HG03565 (cell line): ENCODE data around the gene ERC2.

Source experiments
- ATAC-seq: cut with Tn5 transposase; IDR thresholded peaks from one replicate; pipeline ENCODE4 v1.9.1; 2021; ENCODE audit warnings: mild to moderate bottlenecking, moderate library complexity; ENCODE audit not compliant: unreplicated experiment

The ERC2 gene

GRCh38 chr3:55698831-55699230 lies 769.4 kb downstream of the ERC2 start:
- no peak for ATAC-seq

DNA sequence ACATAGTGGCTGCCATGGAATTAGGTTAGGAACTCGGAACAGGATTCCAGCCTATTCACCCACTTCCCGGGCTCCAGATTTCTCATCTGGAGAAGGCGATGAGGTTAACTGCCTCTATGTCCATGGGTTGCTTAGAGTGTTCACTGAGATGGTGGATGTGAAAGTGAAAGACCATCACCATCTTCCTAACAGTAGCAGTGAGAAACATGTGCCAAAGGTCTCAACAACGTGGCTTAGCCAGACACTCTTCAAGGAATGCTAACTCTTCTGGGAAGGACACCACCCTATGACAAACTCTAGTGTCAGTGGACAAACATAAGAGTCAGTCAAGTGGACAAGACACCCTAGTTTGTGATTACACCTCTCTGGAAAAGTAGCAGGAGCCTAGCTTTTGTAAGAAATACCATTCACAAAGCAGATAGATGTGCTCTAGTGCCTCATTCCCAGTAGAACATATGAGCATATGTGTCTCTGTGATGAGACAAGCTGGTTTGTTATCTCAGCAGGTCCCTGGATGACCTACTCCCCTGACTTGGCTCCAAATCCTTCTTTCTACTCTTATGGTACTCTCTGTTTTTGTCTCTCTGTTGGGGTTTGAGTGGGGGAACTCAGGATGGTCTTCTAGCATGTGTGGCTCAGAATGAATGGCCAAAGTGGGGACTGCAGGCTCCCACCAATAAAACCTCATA lies 770.9 kb downstream of the ERC2 start:
- ATAC-seq, result no peak

GRCh38 chr3:55692957-55693558 lies 775.2 kb downstream of the ERC2 start:
- no peak for ATAC-seq

DNA sequence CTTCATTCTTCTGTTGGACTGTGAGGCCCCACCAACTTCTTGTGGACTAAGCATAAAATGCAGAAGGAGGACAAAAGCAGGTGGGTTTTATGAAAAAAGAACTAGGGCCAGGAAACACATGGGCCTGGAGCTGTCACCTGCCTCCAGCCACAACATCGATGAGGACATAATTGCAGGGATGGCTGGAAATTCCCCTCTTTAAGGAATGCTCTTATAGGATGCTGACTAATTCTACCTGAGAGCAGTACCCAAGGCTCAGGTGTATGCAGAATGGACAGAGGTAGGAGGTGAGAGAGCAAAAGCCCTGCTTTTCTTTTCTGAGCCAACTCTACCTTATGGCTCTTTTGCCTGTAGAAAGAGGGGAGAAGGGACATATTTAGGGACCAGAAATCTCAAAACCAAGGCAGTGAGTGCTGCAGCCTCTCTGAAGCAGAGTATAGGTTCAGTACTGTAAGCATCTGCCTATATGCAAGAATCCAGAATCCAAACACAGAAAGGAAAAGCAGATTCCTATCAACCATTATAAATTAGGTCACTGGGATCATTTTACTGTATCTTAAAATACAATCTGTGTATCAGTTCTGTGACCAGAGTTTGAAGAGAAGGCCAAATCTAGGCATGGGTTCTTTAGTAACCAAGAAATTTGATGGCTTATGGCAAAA lies 775.8 kb downstream of the ERC2 start:
- ATAC-seq, result no peak

DNA sequence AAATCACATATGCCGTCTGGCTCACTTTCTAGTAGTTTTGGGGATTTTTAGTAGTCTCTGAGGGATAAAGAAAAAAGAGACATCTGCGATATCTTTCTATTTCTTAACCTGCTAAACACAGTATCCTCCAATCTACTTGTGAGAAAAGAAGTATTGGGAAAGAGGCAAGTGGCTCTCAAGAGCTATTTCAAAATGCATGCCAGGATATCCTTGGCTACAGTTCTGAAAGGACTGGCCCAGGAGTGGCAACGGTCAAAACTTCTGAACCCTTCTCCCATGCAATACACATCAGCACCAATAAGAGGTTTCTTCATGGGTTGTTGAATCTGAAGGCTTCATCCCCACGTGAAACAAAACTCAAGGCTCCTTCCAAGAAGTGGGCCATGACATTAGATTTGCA lies 777.1 kb downstream of the ERC2 start:
- no peak for ATAC-seq

GRCh38 chr3:55690726-55691125 lies 777.5 kb downstream of the ERC2 start:
- ATAC-seq, result peak; percentile 75

GRCh38 chr3:55690177-55690576 lies 778.1 kb downstream of the ERC2 start:
- no peak for ATAC-seq

GRCh38 chr3:55688154-55688553 lies 780.1 kb downstream of the ERC2 start:
- ATAC-seq, result no peak

DNA sequence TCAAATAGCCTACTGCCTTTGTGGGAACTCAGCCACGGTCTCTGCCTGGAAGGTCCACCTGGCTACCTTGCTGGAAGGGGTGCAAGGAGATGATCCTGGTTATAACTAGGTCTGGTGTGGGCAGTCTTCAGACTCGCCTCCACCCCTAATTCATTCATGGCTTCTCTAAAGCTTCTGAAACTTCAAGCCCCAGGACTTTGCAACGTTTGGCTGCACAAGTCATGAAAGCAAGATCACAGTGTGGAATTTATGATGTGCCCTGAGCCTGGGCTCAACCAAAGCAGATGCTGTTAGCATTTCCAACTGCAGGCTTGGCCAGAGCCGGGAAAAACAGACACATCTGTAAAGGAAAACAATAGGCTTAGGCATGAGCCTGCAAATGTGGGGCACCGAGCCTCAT lies 780.7 kb downstream of the ERC2 start:
- ATAC-seq, result no peak

GRCh38 chr3:55686426-55687254 lies 781.6 kb downstream of the ERC2 start:
- ATAC-seq, result no peak

GRCh38 chr3:55683666-55684270 lies 784.5 kb downstream of the ERC2 start:
- no peak for ATAC-seq

DNA sequence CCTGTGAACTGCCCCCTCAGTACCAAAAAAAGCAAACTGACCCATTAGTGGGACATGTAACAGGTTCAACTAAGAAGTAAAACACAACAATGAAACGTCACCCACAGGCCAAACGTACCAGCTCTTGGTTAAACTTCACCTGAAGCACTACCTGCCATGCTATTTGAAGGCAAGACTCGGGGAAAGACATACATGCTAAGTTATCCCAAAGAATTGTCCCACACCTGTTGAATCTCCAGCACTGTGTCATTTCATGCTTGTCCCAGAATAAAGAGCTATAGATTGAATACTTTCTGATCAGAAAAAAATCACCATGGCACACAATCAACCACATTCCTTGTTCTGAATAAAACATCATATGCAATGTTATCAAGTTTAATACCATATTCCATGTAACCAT lies 785.8 kb downstream of the ERC2 start:
- ATAC-seq, result no peak

GRCh38 chr3:55678546-55679216 lies 789.6 kb downstream of the ERC2 start:
- ATAC-seq, result no peak

- no peak for ATAC-seq
These were observed 791.6 kb downstream of the ERC2 start for GRCh38 chr3:55676643-55677042.

DNA sequence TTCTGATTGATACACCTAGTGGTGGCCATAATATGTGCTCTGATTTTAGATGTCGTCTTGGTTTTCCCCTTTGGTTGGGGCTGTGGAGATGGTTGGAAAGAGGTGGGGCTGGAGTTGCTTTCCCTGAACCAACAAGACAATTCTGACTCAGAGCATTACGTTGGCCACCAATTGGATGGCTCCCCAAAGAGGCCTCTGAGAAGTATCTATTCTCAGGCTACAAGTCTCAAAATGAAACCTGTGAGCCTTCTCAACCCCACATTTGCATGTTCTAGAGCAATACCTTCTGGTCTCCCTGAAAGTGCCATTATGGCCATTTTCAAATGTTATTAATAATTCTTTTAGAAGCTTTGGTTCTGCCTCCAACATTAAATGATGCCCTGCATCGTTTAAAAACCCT lies 792.8 kb downstream of the ERC2 start:
- ATAC-seq, result peak; percentile 99

DNA sequence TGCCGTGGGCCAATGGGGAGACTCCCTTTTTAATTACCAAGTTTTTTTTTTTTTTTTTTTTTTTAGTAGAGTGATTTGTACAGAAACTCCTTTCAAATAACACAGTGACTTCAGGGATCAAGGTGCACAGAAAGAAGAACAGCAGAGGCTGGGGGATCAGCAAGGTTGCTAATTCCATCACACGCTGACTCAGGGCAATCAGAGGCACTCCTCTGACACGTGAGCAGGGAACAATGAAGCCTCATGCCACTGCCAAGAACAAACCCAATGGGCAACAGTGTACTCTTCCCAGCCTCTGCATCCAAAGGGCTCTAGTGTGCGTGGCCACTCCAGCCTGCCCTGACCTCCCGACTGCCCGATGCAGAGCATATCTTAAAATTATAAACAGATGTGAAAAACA lies 794.5 kb downstream of the ERC2 start:
- no peak for ATAC-seq

DNA sequence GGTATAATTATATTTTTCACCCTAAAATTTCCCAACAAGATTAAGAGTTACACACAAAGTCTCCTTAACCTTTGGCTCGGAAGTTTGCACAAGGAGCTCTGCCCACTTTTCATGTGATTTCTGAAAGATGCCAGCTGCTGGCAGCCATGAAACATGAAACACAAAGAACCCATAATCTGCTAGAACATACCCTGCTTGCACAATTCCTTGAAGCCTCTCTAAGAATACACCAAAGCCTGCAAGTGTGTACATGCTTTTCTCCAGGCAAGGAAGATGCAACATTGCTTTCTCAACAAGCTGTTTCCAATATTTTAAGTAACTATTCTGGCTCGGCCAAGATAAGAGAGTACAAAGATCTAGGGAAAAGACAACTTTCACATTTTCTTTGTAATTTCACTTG lies 799.1 kb downstream of the ERC2 start:
- no peak for ATAC-seq

DNA sequence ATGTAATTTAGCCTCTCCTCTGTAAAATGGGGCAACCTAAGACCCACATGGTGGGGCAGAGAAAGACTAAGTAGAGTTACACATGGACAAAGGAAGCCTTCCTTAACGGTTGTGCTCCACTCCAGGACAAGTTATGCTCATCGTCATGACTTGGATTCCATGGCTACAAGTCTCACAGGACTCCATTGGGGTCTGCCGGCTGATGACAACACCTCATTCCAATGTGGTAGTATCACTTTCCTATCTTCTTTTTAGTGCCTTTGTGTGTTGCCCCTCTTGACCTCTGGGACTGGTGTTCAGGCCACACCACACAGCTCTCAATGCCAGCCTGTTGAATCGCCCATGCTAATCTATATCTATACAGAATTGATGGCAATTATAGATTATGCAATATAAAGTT lies 799.9 kb downstream of the ERC2 start:
- ATAC-seq, result no peak

DNA sequence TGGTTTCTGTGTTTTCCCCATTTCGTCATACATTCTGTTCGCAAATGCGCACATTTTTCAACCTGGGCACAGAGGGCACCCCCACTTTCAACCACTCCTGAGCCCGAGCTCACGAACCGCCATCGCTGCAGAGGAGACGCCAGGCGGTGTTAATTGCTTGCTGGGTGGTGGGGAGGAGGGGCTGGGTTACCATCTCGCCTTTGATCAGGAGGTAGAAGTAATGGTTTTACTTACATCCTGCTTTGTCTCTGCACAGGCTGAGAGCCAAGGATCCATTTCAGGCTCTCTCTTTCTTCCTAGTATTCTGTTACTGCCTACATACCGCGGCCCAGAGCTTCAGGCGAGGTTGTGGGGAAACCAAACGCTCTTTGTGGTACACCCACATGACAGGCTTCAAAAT lies 803.9 kb downstream of the ERC2 start:
- no peak for ATAC-seq

DNA sequence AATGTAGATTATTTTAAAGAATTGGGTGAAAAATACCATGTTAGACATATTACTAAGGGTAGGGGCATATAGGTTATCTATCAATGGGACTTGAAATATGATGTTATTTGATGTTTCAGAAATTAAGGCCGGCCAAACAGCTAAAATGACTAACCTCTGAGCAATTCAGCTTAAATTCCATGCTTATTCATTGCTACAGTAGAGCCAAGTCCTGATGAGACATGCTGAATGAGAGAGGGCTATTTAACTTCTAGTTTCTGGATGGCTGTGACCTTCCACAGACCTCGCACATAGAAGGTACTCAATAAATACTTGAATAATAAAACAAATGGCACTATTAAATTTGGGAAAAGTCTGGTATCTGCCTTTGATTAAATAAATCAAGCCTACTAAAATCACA lies 805.6 kb downstream of the ERC2 start:
- ATAC-seq, result no peak

- ATAC-seq, result no peak
These were observed 806.7 kb downstream of the ERC2 start for GRCh38 chr3:55661571-55661970.
